ENCODE data around the gene SPECC1.

The SPECC1 gene

GRCh38 chr17:20284570-20285295, 275.6 kb downstream of the SPECC1 start:
- no peak overlapping the region for H3K9ac ChIP-seq (ENCODE audit: insufficient read length, low read depth)
- H3K27me3 ChIP-seq (ENCODE audit: insufficient read depth, insufficient read length): no peaks in the 10 kb centered on the region
- H3K9me3 ChIP-seq (ENCODE audit: insufficient read depth, low read length): no peaks in the 10 kb centered on the region
- TF ChIP-seq SUZ12 (IDR thresholded peaks at IDR 0.05; ENCODE audit: extremely low read depth, insufficient read depth, insufficient read length) (no peak), YY1 (IDR thresholded peaks at IDR 0.05; ENCODE audit: insufficient read depth, insufficient read length) (no peak), ZNF274 (IDR thresholded peaks at IDR 0.05; ENCODE audit: low read depth, low read length) (no peak)
- peaks cover 25% of the 10 kb centered on the region for H3K36me3 ChIP-seq (ENCODE audit: insufficient read depth, insufficient read length, low read length)
- H3K4me1 ChIP-seq (ENCODE audit: insufficient read depth, insufficient read length): no peaks in the 10 kb centered on the region
- DNase-seq (ENCODE audit: low read depth, low spot score): no peak
- no peak overlapping the region for H3K4me3 ChIP-seq (ENCODE audit: insufficient read length, low read depth)

DNA sequence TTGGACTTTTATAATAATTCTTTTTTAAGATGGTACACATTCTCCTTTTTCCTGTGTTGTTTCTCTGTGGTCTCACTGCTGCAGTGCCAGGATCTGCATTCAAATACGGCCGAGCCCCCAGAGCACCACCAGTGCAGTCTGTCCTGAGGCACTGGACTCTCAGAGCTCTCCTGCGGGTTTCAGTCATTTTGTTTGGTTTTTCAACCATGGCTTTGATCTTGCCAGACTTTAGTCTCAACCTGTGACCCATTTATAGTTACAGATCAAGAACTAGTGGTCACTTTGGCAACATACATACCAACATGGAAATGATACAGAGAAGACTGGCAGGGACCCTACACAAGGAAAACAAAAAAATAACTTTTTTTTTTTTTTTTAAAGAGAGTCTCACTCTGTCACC, 280.8 kb downstream of the SPECC1 start:
- no peaks in the 10 kb centered on the region for H3K27me3 ChIP-seq (ENCODE audit: insufficient read depth, insufficient read length)
- DNase-seq (ENCODE audit: low read depth, low spot score): no peak
- peaks cover 4% of the 10 kb centered on the region for H3K36me3 ChIP-seq (ENCODE audit: insufficient read depth, insufficient read length, low read length)
- no peak overlapping the region for H3K4me3 ChIP-seq (ENCODE audit: insufficient read length, low read depth)
- no peaks in the 10 kb centered on the region for H3K4me1 ChIP-seq (ENCODE audit: insufficient read depth, insufficient read length)
- H3K9me3 ChIP-seq (ENCODE audit: insufficient read depth, low read length): no peaks in the 10 kb centered on the region
- no peak overlapping the region for H3K9ac ChIP-seq (ENCODE audit: insufficient read length, low read depth)
- TF ChIP-seq SUZ12 (IDR thresholded peaks at IDR 0.05; ENCODE audit: extremely low read depth, insufficient read depth, insufficient read length) (no peak), YY1 (IDR thresholded peaks at IDR 0.05; ENCODE audit: insufficient read depth, insufficient read length) (no peak), ZNF274 (IDR thresholded peaks at IDR 0.05; ENCODE audit: low read depth, low read length) (no peak)

GRCh38 chr17:20291853-20292252, 282.7 kb downstream of the SPECC1 start:
- peaks cover 3% of the 10 kb centered on the region for H3K36me3 ChIP-seq (ENCODE audit: insufficient read depth, insufficient read length, low read length)

DNA sequence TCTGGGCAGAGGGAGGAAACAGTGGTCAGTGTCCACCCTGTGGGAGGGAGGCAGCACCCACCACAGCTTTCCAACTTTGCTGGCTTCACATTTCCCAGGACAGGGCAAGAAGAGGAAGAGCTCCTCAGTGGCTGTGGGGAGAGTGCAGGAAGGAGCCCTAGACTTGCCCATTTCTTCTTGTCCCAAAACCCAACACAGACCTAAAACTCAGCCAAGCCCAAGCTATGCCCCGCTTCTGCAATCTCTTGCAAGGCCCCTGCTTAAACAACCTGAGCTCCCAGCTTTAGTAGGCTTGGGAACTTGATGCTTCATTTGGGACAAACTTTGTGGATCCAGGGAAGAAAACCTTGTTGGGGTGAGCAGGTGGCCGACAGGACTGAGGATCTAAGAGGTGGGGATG, 284.3 kb downstream of the SPECC1 start:
- H3K4me3 ChIP-seq (ENCODE audit: insufficient read length, low read depth): no peak overlapping the region
- H3K4me1 ChIP-seq (ENCODE audit: insufficient read depth, insufficient read length): no peaks in the 10 kb centered on the region
- no peaks in the 10 kb centered on the region for H3K27me3 ChIP-seq (ENCODE audit: insufficient read depth, insufficient read length)
- H3K36me3 ChIP-seq (ENCODE audit: insufficient read depth, insufficient read length, low read length): peaks cover 4% of the 10 kb centered on the region
- DNase-seq (ENCODE audit: low read depth, low spot score): no peak
- H3K9ac ChIP-seq (ENCODE audit: insufficient read length, low read depth): no peak overlapping the region
- no peak for TF ChIP-seq ZNF274 (IDR thresholded peaks at IDR 0.05; ENCODE audit: low read depth, low read length)
- no peaks in the 10 kb centered on the region for H3K9me3 ChIP-seq (ENCODE audit: insufficient read depth, low read length)

More at GRCh38 chr17:20291853-20292252, 282.7 kb downstream of the SPECC1 start:
- no peak overlapping the region for H3K4me3 ChIP-seq (ENCODE audit: insufficient read length, low read depth)
- TF ChIP-seq ZNF274 (IDR thresholded peaks at IDR 0.05; ENCODE audit: low read depth, low read length) (no peak), SUZ12 (IDR thresholded peaks at IDR 0.05; ENCODE audit: extremely low read depth, insufficient read depth, insufficient read length) (no peak), YY1 (IDR thresholded peaks at IDR 0.05; ENCODE audit: insufficient read depth, insufficient read length) (no peak)
- no peaks in the 10 kb centered on the region for H3K27me3 ChIP-seq (ENCODE audit: insufficient read depth, insufficient read length)
- no peaks in the 10 kb centered on the region for H3K9me3 ChIP-seq (ENCODE audit: insufficient read depth, low read length)
- no peaks in the 10 kb centered on the region for H3K4me1 ChIP-seq (ENCODE audit: insufficient read depth, insufficient read length)
- H3K9ac ChIP-seq (ENCODE audit: insufficient read length, low read depth): no peak overlapping the region
- DNase-seq (ENCODE audit: low read depth, low spot score): no peak

DNA sequence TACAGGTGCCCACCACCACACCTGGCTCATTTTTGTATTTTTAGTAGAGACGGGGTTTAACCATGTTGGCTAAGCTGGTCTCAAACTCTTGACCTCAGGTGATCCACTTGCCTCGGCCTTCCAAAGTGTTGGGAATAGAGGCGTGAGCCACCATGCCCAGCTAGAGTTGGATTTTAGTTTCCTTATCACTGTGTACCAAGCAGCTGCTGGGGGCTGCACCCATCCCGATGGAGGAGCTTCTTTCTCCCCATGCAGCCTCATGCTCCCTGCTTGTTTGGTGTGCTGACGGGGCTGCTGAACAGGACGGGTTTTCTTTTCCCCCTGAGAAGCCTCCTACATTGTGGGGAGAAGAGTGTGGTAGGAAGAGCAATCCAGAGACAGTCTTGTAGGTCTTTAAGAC, 285.0 kb downstream of the SPECC1 start:
- Histone ChIP-seq H3K9ac (ENCODE audit: insufficient read length, low read depth) (no peak overlapping the region), H3K4me3 (ENCODE audit: insufficient read length, low read depth) (no peak overlapping the region), H3K4me1 (ENCODE audit: insufficient read depth, insufficient read length) (no peaks in the 10 kb centered on the region), H3K27me3 (ENCODE audit: insufficient read depth, insufficient read length) (no peaks in the 10 kb centered on the region), H3K9me3 (ENCODE audit: insufficient read depth, low read length) (no peaks in the 10 kb centered on the region), H3K36me3 (ENCODE audit: insufficient read depth, insufficient read length, low read length) (peaks cover 4% of the 10 kb centered on the region)
- DNase-seq (ENCODE audit: low read depth, low spot score): no peak
- TF ChIP-seq SUZ12 (IDR thresholded peaks at IDR 0.05; ENCODE audit: extremely low read depth, insufficient read depth, insufficient read length) (no peak), ZNF274 (IDR thresholded peaks at IDR 0.05; ENCODE audit: low read depth, low read length) (no peak), YY1 (IDR thresholded peaks at IDR 0.05; ENCODE audit: insufficient read depth, insufficient read length) (no peak)

- Histone ChIP-seq H3K27me3 (ENCODE audit: insufficient read depth, insufficient read length) (no peaks in the 10 kb centered on the region), H3K4me3 (ENCODE audit: insufficient read length, low read depth) (no peak overlapping the region), H3K4me1 (ENCODE audit: insufficient read depth, insufficient read length) (peaks cover 2% of the 10 kb centered on the region), H3K36me3 (ENCODE audit: insufficient read depth, insufficient read length, low read length) (peaks cover 7% of the 10 kb centered on the region), H3K9ac (ENCODE audit: insufficient read length, low read depth) (no peak overlapping the region), H3K9me3 (ENCODE audit: insufficient read depth, low read length) (no peaks in the 10 kb centered on the region)
- no peak for DNase-seq (ENCODE audit: low read depth, low spot score)
- TF ChIP-seq ZNF274 (IDR thresholded peaks at IDR 0.05; ENCODE audit: low read depth, low read length): no peak
- TF ChIP-seq SUZ12 (IDR thresholded peaks at IDR 0.05; ENCODE audit: extremely low read depth, insufficient read depth, insufficient read length): no peak
- no peak for TF ChIP-seq YY1 (IDR thresholded peaks at IDR 0.05; ENCODE audit: insufficient read depth, insufficient read length)
Measured at GRCh38 chr17:20299013-20299412, 289.9 kb downstream of the SPECC1 start.

DNA sequence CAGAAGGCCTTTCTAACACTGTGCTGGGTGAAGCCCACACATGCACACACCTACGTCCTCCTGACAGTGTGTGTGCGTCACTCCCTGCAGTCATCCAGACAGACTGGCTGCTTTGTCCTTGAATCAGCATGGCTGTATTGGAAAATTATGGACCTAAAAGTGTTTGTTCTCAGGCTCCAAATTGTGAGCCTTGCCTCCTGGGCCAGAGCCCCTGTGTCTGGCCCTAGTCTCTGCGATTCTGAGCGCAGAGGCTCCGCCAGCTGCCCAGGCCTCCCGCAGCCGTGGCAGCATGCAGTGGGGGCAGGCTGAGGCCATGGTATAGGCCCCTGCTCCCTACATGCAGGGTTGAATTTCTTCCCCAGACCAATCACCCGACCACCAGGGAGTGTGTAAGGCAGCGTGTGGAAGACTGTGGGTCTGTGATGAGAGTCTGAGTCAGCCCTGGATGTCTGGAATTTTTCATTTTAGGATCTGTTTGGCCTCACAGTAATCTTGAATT, 291.3 kb downstream of the SPECC1 start:
- Histone ChIP-seq H3K36me3 (ENCODE audit: insufficient read depth, insufficient read length, low read length) (peaks cover 7% of the 10 kb centered on the region), H3K4me3 (ENCODE audit: insufficient read length, low read depth) (no peak overlapping the region), H3K27me3 (ENCODE audit: insufficient read depth, insufficient read length) (no peaks in the 10 kb centered on the region), H3K9ac (ENCODE audit: insufficient read length, low read depth) (no peak overlapping the region), H3K9me3 (ENCODE audit: insufficient read depth, low read length) (no peaks in the 10 kb centered on the region), H3K4me1 (ENCODE audit: insufficient read depth, insufficient read length) (peaks cover 2% of the 10 kb centered on the region)
- no peak for DNase-seq (ENCODE audit: low read depth, low spot score)
- no peak for TF ChIP-seq YY1 (IDR thresholded peaks at IDR 0.05; ENCODE audit: insufficient read depth, insufficient read length)

All from NT2/D1 (cell line).